GM12892 (cell line): ENCODE data around the gene NFIX.

ENCODE experiments used
- POLR2A ChIP-seq: IDR thresholded peaks from 2 replicates; pipeline ENCODE4 v1.6.1; 2011; ENCODE audit warnings: low read depth, low read length, control low read depth
- POLR2AphosphoS5 ChIP-seq: IDR thresholded peaks from 2 replicates; pipeline ENCODE4 v1.6.1; 2011; ENCODE audit warnings: low read depth, low read length, control low read depth
- TAF1 ChIP-seq: IDR thresholded peaks from 2 replicates; pipeline ENCODE4 v1.6.1; 2011; ENCODE audit warnings: low read depth, mild to moderate bottlenecking, control low read depth, low read length, borderline replicate concordance

DNA sequence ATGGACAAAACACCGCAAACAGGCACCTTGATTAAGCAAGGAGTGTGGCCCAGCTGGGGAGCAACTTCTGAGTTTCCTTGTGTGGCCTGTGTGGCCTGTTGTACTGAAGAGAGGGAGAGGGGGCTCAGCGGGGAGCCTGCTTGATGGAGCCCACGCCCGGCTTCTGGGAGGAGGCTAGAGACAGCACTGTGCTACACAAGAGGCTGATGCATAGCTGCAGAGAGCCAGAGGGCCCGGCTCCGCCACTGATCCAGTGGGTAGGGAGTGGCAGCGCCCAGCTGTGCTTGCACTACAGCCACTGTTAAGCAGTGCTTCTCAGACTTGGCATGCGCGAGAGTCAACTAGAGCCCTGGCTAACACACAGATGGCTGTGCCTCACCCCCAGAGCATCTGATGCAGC is 88.4 kb downstream of the NFIX start:
- TF ChIP-seq POLR2A = no peak
- TF ChIP-seq POLR2AphosphoS5 = no peak
- TF ChIP-seq TAF1 = no peak
